ENCODE results near the gene GP1BB.

DNA sequence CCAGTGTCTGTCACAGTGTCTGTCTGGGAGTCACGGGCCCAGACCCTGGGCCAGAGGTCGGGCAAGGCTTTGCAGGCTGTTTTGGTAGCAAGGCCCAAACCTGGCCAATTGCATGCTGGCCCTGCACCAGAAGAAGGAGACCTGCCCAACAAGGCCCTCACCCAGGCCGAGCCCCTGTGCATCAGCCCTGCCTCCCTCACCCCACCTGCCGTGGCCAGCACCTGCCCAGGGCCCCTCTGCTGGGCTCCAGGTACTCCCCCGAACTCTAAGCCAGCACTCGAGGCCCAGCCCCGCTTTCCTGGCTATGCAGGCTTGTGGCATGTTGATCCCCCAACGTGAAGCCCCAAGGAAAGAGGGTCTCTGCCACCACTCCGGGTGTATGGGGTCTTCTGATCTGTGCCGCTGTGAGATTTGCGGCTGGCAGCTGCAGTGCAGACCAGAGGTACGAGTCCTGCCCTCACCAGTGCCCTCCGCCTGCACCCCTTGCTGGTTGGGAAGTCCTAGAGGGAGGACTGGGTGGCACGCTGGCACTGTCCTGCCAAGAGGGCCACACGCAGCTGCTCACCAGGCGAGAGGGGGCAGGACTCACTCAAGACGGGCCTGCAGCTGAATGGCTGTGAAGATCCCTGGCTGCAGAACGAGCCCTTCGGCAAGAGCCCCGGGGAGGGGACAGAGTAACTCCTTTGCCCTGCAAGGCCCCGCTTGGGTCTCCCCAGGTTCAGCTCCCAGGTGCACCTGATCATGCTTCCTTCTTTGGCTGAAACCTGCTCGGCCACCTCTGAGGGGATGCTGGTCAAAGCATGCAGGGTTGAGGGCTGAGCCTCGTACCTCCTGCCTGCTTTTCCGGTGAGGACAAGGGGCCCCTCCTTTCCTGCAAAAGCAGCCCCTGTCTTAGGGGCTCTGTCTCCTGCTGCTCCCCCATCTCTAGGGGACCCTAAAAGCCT, 15.7 kb upstream of the GP1BB start:
- TF ChIP-seq, protein P1, sequence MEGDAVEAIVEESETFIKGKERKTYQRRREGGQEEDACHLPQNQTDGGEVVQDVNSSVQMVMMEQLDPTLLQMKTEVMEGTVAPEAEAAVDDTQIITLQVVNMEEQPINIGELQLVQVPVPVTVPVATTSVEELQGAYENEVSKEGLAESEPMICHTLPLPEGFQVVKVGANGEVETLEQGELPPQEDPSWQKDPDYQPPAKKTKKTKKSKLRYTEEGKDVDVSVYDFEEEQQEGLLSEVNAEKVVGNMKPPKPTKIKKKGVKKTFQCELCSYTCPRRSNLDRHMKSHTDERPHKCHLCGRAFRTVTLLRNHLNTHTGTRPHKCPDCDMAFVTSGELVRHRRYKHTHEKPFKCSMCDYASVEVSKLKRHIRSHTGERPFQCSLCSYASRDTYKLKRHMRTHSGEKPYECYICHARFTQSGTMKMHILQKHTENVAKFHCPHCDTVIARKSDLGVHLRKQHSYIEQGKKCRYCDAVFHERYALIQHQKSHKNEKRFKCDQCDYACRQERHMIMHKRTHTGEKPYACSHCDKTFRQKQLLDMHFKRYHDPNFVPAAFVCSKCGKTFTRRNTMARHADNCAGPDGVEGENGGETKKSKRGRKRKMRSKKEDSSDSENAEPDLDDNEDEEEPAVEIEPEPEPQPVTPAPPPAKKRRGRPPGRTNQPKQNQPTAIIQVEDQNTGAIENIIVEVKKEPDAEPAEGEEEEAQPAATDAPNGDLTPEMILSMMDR (IDR thresholded peaks at IDR 0.05), result no peak
- no peak for TF ChIP-seq POLR2A (IDR thresholded peaks at IDR 0.05)
